ENCODE results near the gene C1orf94. TPM values are rescaled to one million over a fixed set of nuclear protein-coding genes. Genes with fewer than 3 reads are reported as not detected.

The C1orf94 gene
- total and polyA plus RNA-seq, 2 experiments from 2014 or later, result 4.3 to 5.3 TPM

DNA sequence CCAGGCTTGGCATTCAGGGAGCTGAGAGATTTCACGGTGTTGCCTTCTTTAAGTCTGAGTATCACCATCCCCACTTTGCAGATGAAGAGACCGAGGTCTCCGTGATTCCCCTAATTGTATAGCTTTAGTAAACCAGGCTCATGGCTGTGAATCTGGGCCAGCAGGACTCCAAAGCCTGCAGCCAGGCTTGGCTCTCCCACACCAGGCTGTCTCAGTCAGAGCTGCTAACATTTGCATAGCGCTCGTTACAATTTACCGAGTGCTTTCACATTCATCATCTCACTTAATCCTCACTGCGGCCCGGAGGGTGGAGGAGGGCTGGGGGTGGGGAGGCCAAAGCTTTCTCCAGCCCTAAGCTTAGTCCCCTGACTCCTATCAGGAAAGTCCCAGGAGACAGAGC, 11.7 kb downstream of the C1orf94 start:
- peaks cover 55% of the 10 kb centered on the region for H3K4me1 Mint-ChIP-seq
- ATAC-seq (peak; percentile 98), DNase-seq (ENCODE audit: low spot score) (peak; percentile 89)
- Histone ChIP-seq H4K20me1 (replicated peaks; ENCODE audit: insufficient read depth) (no peaks in the 10 kb centered on the region), H3K4me1 (ENCODE audit: insufficient read depth) (peaks cover 41% of the 10 kb centered on the region), H3F3A (replicated peaks; ENCODE audit: low read depth) (peaks cover 13% of the 10 kb centered on the region; the same call in 1 of the 2 replicates), H3K27ac (ENCODE audit: low read depth) (0 out of 2 replicates have a peak overlapping the region, but pooled peaks have one; percentile 56), H3K9me2 (ENCODE audit: insufficient read depth) (no peaks in the 10 kb centered on the region), H3K4me3 (peak overlapping the region; percentile 21), H3K4me2 (peak overlapping the region; percentile 56), H3K79me2 (replicated peaks; ENCODE audit: insufficient read depth) (no peaks in the 10 kb centered on the region), H2AFZ (no peak overlapping the region), H3K27me3 (ENCODE audit: insufficient read depth) (no peaks in the 10 kb centered on the region), H3K36me3 (ENCODE audit: insufficient read depth) (no peaks in the 10 kb centered on the region; the same call in 1 of the 2 replicates)
- peaks cover 26% of the 10 kb centered on the region for H3K36me3 Mint-ChIP-seq (ENCODE audit: low read depth)
- peaks cover 16% of the 10 kb centered on the region for H3K9me3 Mint-ChIP-seq
- H3K4me3 Mint-ChIP-seq, result peak overlapping the region; percentile 24; the same call in 2 of the 3 replicates
- TF ChIP-seq ZNF114 (CRISPR knock-in tag; IDR thresholded peaks at IDR 0.05) (no peak), CREB1 (CRISPR knock-in tag; IDR thresholded peaks at IDR 0.05; ENCODE audit: low read depth) (peak; percentile 8; the same call in 1 of the 2 replicates), NANOG (IDR thresholded peaks at IDR 0.05; ENCODE audit: borderline replicate concordance) (peak; percentile 73), EZH2 (IDR thresholded peaks at IDR 0.05; ENCODE audit: low read depth, unreplicated experiment) (no peak)
- TF ChIP-seq, protein P1, sequence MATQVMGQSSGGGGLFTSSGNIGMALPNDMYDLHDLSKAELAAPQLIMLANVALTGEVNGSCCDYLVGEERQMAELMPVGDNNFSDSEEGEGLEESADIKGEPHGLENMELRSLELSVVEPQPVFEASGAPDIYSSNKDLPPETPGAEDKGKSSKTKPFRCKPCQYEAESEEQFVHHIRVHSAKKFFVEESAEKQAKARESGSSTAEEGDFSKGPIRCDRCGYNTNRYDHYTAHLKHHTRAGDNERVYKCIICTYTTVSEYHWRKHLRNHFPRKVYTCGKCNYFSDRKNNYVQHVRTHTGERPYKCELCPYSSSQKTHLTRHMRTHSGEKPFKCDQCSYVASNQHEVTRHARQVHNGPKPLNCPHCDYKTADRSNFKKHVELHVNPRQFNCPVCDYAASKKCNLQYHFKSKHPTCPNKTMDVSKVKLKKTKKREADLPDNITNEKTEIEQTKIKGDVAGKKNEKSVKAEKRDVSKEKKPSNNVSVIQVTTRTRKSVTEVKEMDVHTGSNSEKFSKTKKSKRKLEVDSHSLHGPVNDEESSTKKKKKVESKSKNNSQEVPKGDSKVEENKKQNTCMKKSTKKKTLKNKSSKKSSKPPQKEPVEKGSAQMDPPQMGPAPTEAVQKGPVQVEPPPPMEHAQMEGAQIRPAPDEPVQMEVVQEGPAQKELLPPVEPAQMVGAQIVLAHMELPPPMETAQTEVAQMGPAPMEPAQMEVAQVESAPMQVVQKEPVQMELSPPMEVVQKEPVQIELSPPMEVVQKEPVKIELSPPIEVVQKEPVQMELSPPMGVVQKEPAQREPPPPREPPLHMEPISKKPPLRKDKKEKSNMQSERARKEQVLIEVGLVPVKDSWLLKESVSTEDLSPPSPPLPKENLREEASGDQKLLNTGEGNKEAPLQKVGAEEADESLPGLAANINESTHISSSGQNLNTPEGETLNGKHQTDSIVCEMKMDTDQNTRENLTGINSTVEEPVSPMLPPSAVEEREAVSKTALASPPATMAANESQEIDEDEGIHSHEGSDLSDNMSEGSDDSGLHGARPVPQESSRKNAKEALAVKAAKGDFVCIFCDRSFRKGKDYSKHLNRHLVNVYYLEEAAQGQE (IDR thresholded peaks at IDR 0.05; ENCODE audit: unreplicated experiment), result no peak
- TF ChIP-seq, protein P2, sequence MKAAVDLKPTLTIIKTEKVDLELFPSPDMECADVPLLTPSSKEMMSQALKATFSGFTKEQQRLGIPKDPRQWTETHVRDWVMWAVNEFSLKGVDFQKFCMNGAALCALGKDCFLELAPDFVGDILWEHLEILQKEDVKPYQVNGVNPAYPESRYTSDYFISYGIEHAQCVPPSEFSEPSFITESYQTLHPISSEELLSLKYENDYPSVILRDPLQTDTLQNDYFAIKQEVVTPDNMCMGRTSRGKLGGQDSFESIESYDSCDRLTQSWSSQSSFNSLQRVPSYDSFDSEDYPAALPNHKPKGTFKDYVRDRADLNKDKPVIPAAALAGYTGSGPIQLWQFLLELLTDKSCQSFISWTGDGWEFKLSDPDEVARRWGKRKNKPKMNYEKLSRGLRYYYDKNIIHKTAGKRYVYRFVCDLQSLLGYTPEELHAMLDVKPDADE (IDR thresholded peaks at IDR 0.05), result no peak
- TF ChIP-seq, protein P3, sequence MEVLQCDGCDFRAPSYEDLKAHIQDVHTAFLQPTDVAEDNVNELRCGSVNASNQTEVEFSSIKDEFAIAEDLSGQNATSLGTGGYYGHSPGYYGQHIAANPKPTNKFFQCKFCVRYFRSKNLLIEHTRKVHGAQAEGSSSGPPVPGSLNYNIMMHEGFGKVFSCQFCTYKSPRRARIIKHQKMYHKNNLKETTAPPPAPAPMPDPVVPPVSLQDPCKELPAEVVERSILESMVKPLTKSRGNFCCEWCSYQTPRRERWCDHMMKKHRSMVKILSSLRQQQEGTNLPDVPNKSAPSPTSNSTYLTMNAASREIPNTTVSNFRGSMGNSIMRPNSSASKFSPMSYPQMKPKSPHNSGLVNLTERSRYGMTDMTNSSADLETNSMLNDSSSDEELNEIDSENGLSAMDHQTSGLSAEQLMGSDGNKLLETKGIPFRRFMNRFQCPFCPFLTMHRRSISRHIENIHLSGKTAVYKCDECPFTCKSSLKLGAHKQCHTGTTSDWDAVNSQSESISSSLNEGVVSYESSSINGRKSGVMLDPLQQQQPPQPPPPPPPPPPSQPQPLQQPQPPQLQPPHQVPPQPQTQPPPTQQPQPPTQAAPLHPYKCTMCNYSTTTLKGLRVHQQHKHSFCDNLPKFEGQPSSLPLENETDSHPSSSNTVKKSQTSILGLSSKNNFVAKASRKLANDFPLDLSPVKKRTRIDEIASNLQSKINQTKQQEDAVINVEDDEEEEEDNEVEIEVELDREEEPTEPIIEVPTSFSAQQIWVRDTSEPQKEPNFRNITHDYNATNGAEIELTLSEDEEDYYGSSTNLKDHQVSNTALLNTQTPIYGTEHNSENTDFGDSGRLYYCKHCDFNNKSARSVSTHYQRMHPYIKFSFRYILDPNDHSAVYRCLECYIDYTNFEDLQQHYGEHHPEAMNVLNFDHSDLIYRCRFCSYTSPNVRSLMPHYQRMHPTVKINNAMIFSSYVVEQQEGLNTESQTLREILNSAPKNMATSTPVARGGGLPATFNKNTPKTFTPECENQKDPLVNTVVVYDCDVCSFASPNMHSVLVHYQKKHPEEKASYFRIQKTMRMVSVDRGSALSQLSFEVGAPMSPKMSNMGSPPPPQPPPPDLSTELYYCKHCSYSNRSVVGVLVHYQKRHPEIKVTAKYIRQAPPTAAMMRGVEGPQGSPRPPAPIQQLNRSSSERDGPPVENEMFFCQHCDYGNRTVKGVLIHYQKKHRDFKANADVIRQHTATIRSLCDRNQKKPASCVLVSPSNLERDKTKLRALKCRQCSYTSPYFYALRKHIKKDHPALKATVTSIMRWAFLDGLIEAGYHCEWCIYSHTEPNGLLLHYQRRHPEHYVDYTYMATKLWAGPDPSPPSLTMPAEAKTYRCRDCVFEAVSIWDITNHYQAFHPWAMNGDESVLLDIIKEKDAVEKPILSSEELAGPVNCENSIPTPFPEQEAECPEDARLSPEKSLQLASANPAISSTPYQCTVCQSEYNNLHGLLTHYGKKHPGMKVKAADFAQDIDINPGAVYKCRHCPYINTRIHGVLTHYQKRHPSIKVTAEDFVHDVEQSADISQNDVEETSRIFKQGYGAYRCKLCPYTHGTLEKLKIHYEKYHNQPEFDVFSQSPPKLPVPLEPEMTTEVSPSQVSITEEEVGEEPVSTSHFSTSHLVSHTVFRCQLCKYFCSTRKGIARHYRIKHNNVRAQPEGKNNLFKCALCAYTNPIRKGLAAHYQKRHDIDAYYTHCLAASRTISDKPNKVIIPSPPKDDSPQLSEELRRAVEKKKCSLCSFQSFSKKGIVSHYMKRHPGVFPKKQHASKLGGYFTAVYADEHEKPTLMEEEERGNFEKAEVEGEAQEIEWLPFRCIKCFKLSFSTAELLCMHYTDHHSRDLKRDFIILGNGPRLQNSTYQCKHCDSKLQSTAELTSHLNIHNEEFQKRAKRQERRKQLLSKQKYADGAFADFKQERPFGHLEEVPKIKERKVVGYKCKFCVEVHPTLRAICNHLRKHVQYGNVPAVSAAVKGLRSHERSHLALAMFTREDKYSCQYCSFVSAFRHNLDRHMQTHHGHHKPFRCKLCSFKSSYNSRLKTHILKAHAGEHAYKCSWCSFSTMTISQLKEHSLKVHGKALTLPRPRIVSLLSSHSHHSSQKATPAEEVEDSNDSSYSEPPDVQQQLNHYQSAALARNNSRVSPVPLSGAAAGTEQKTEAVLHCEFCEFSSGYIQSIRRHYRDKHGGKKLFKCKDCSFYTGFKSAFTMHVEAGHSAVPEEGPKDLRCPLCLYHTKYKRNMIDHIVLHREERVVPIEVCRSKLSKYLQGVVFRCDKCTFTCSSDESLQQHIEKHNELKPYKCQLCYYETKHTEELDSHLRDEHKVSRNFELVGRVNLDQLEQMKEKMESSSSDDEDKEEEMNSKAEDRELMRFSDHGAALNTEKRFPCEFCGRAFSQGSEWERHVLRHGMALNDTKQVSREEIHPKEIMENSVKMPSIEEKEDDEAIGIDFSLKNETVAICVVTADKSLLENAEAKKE (CRISPR knock-in tag; IDR thresholded peaks at IDR 0.05), result peak; percentile 3; the same call in 1 of the 2 replicates
- no peak overlapping the region for H3K27ac Mint-ChIP-seq
- H3K27me3 Mint-ChIP-seq (ENCODE audit: insufficient read depth, low read depth, poor library complexity), result peaks cover 7% of the 10 kb centered on the region

Data from GM23338 (cell line).